ENCODE results near the gene STRADA.
A peak's percentile ranks its signal among the peaks of the same experiment; 100 is the strongest.

STRADA gene

GRCh38 chr17:63700528-63701455, 40.8 kb downstream of the STRADA start:
- DNase-seq, result peak; percentile 55

GRCh38 chr17:63699638-63700527, 41.7 kb downstream of the STRADA start, which contains the start of gene LIMD2:
Gene LIMD2 (minus strand): TSS chr17:63700125. CDS start chr17:63699298, 827 bp downstream.
- DNase-seq, result peak; percentile 80

GRCh38 chr17:63698886-63699637, 42.5 kb downstream of the STRADA start:
- DNase-seq, result peak; percentile 93

- DNase-seq, result no peak
Measured at GRCh38 chr17:63698381-63698885, 43.2 kb downstream of the STRADA start.

GRCh38 chr17:63697341-63698286, 44.0 kb downstream of the STRADA start:
- DNase-seq, result peak; percentile 81

- no peak for DNase-seq
Measured at GRCh38 chr17:63696381-63696961, 45.1 kb downstream of the STRADA start.

GRCh38 chr17:63695889-63696288, 45.7 kb downstream of the STRADA start:
- no peak for DNase-seq

- DNase-seq, result no peak
Measured at GRCh38 chr17:63694950-63695773, 46.4 kb downstream of the STRADA start.

- no peak for DNase-seq
Measured at GRCh38 chr17:63694229-63694949, 47.2 kb downstream of the STRADA start.

- DNase-seq, result no peak
Measured at GRCh38 chr17:63693411-63694113, 48.0 kb downstream of the STRADA start.

- no peak for DNase-seq
Measured at GRCh38 chr17:63692195-63692816, 49.3 kb downstream of the STRADA start.

GRCh38 chr17:63689479-63689878, 52.1 kb downstream of the STRADA start:
- no peak for DNase-seq

GRCh38 chr17:63688396-63689020, 53.1 kb downstream of the STRADA start:
- DNase-seq, result no peak

- no peak for DNase-seq
Measured at GRCh38 chr17:63686138-63686685, 55.4 kb downstream of the STRADA start.

- DNase-seq, result no peak
Measured at GRCh38 chr17:63685578-63685977, 56.0 kb downstream of the STRADA start.

GRCh38 chr17:63685041-63685440, 56.6 kb downstream of the STRADA start:
- DNase-seq, result no peak

- no peak for DNase-seq
Measured at GRCh38 chr17:63682981-63683380, 58.6 kb downstream of the STRADA start.
